Smooth muscle cell (in vitro differentiated cells): ENCODE measurements around the gene ACAN. TPM values are rescaled to one million over a fixed set of nuclear protein-coding genes. Genes with fewer than 3 reads are reported as not detected.

Experiments used
- DNase-seq: peaks from one replicate; lab custom pipeline; 2025; ENCODE audit not compliant: unreplicated experiment; lab: John Stamatoyannopoulos, UW
- H2AFZ ChIP-seq: fragments of 200-600 bp; sonication (generic); 2 replicates; pipeline ENCODE4 v1.6.0; 2016; ENCODE audit warnings: antibody characterized with exemption, low read depth, mild to moderate bottlenecking
- H3F3A ChIP-seq: fragments of 200-600 bp; sonication (generic); 2 replicates; pipeline ENCODE4 v1.6.0; 2017; ENCODE audit warnings: antibody characterized with exemption, low read depth
- H3K27ac ChIP-seq: fragments of 200-600 bp; sonication (generic); 2 replicates; pipeline ENCODE4 v1.5.1; 2016; ENCODE audit warnings: low read depth, mild to moderate bottlenecking
- H3K27me3 ChIP-seq: fragments of 200-600 bp; sonication (generic); 2 replicates; pipeline ENCODE4 v1.6.1; 2016; ENCODE audit warnings: low read depth, mild to moderate bottlenecking
- H3K36me3 ChIP-seq: fragments of 200-600 bp; sonication (generic); 2 replicates; pipeline ENCODE4 v1.5.1; 2016; ENCODE audit warnings: low read depth
- H3K4me1 ChIP-seq: fragments of 200-600 bp; sonication (generic); 2 replicates; pipeline ENCODE4 v1.5.1; 2016; ENCODE audit warnings: low read depth
- H3K4me2 ChIP-seq: fragments of 200-600 bp; sonication (generic); 2 replicates; pipeline ENCODE4 v1.6.0; 2016; ENCODE audit warnings: mild to moderate bottlenecking
- H3K4me3 ChIP-seq: fragments of 200-600 bp; sonication (generic); 2 replicates; pipeline ENCODE4 v1.5.1; 2016; ENCODE audit warnings: mild to moderate bottlenecking
- H3K79me2 ChIP-seq: fragments of 200-600 bp; sonication (generic); 2 replicates; pipeline ENCODE4 v1.6.0; 2016; ENCODE audit warnings: low read depth, mild to moderate bottlenecking
- H3K9ac ChIP-seq: fragments of 200-600 bp; sonication (generic); 2 replicates; pipeline ENCODE4 v1.6.0; 2016; ENCODE audit warnings: low read depth
- H3K9me3 ChIP-seq: fragments of 200-600 bp; sonication (generic); replicated peaks from 2 replicates; pipeline ENCODE4 v1.5.1; 2016; ENCODE audit warnings: low read depth
- H4K20me1 ChIP-seq: fragments of 200-600 bp; sonication (generic); 2 replicates; pipeline ENCODE4 v1.6.0; 2016; ENCODE audit warnings: low read depth
- CTCF ChIP-seq: fragments of 200-600 bp; sonication (generic); IDR thresholded peaks from 2 replicates; pipeline ENCODE4 v1.5.1; 2017; ENCODE audit warnings: borderline replicate concordance, mild to moderate bottlenecking, antibody characterized with exemption; ENCODE audit not compliant: insufficient read depth, poor library complexity, severe bottlenecking
- WGBS: methylation state at CpG from one replicate; pipeline ENCODE4 v1.1.7; 2016; ENCODE audit warnings: low lambda C conversion rate; 5-methylcytosine and 5-hydroxymethylcytosine counted together
- polyA plus RNA-seq: library from polyadenylated mRNA; unstranded; fragments of >200 nt; fragmentation: Nextera tagmentation; extraction: Ambion mirVana; gene quantifications from 2 replicates; pipeline ENCODE4 v1.2.1, GENCODE V29; 2016
- total RNA-seq: library from RNA; depleted of rRNA; stranded (reverse); fragments of >200 nt; gene quantifications from 2 replicates; pipeline ENCODE4 v1.2.3, GENCODE V29; 2014

The ACAN gene
- total and polyA plus RNA-seq, 2 experiments from 2014 or later, result not detected

- 82% methylated on average over 1 of the region's 1 CpG for WGBS
- Histone ChIP-seq H3K27ac (no peak overlapping the region), H3K4me2 (no peak overlapping the region), H3K79me2 (no peaks in the 10 kb centered on the region), H4K20me1 (no peaks in the 10 kb centered on the region), H3K4me1 (no peaks in the 10 kb centered on the region), H3K9me3 (no peaks in the 10 kb centered on the region), H3F3A (no peaks in the 10 kb centered on the region), H3K27me3 (no peaks in the 10 kb centered on the region), H3K9ac (no peak overlapping the region), H3K4me3 (no peak overlapping the region), H3K36me3 (no peaks in the 10 kb centered on the region), H2AFZ (no peak overlapping the region)
- no peak for TF ChIP-seq CTCF
- no peak for DNase-seq
These were observed 38.0 kb downstream of the ACAN start for GRCh38 chr15:88841236-88841635.

- Histone ChIP-seq H3K79me2 (no peaks in the 10 kb centered on the region), H3K4me3 (no peak overlapping the region), H3K27me3 (no peaks in the 10 kb centered on the region), H3F3A (no peaks in the 10 kb centered on the region), H3K9me3 (no peaks in the 10 kb centered on the region), H3K4me1 (no peaks in the 10 kb centered on the region), H3K27ac (no peak overlapping the region), H3K4me2 (no peak overlapping the region), H4K20me1 (no peaks in the 10 kb centered on the region), H2AFZ (no peak overlapping the region), H3K36me3 (no peaks in the 10 kb centered on the region), H3K9ac (no peak overlapping the region)
- no peak for DNase-seq
- no peak for TF ChIP-seq CTCF
- WGBS, result 97% methylated on average over 4 of the region's 4 CpGs
These were observed 38.9 kb downstream of the ACAN start for GRCh38 chr15:88842156-88842555.

GRCh38 chr15:88843334-88843733, 40.1 kb downstream of the ACAN start:
- no peak for TF ChIP-seq CTCF
- Histone ChIP-seq H3F3A (no peaks in the 10 kb centered on the region), H3K4me2 (no peak overlapping the region), H2AFZ (no peak overlapping the region), H3K36me3 (no peaks in the 10 kb centered on the region), H3K79me2 (no peaks in the 10 kb centered on the region), H4K20me1 (no peaks in the 10 kb centered on the region), H3K4me3 (no peak overlapping the region), H3K9ac (no peak overlapping the region), H3K27me3 (no peaks in the 10 kb centered on the region), H3K9me3 (no peaks in the 10 kb centered on the region), H3K27ac (no peak overlapping the region), H3K4me1 (no peaks in the 10 kb centered on the region)
- WGBS, result 90% methylated on average over 21 of the region's 21 CpGs
- no peak for DNase-seq

GRCh38 chr15:88844749-88845386, 41.6 kb downstream of the ACAN start:
- no peak overlapping the region for H2AFZ ChIP-seq
- H3K79me2 ChIP-seq, result no peaks in the 10 kb centered on the region
- H3K9me3 ChIP-seq, result no peaks in the 10 kb centered on the region
- no peak overlapping the region for H3K27ac ChIP-seq
- no peaks in the 10 kb centered on the region for H3K4me1 ChIP-seq
- H3K36me3 ChIP-seq, result no peaks in the 10 kb centered on the region
- H3F3A ChIP-seq, result no peaks in the 10 kb centered on the region
- H3K4me2 ChIP-seq, result no peak overlapping the region
- DNase-seq, result no peak
- H3K4me3 ChIP-seq, result no peak overlapping the region
- no peaks in the 10 kb centered on the region for H3K27me3 ChIP-seq
- 84% methylated on average over 5 of the region's 5 CpGs for WGBS
- H4K20me1 ChIP-seq, result no peaks in the 10 kb centered on the region
- no peak overlapping the region for H3K9ac ChIP-seq
- TF ChIP-seq CTCF, result no peak
